Measurements from ENCODE around the gene DLX5.

The DLX5 gene

GRCh38 chr7:96996958-96997511 is 27.6 kb downstream of the DLX5 start:
- no peak overlapping the region for H3K4me3 ChIP-seq (ENCODE audit: low read length)
- no peak for TF ChIP-seq CTCF (conservative IDR thresholded peaks at IDR 0.05; ENCODE audit: low read depth, low read length)
- no peak for DNase-seq (ENCODE audit: low read depth)

GRCh38 chr7:96996111-96996957 is 28.3 kb downstream of the DLX5 start:
- no peak for DNase-seq (ENCODE audit: low read depth)
- no peak overlapping the region for H3K4me3 ChIP-seq (ENCODE audit: low read length)
- no peak for TF ChIP-seq CTCF (conservative IDR thresholded peaks at IDR 0.05; ENCODE audit: low read depth, low read length)

GRCh38 chr7:96995406-96996110 is 29.1 kb downstream of the DLX5 start:
- DNase-seq (ENCODE audit: low read depth) = no peak
- TF ChIP-seq CTCF (conservative IDR thresholded peaks at IDR 0.05; ENCODE audit: low read depth, low read length) = no peak
- no peak overlapping the region for H3K4me3 ChIP-seq (ENCODE audit: low read length)

- H3K4me3 ChIP-seq (ENCODE audit: low read length) = no peak overlapping the region
- no peak for DNase-seq (ENCODE audit: low read depth)
- no peak for TF ChIP-seq CTCF (conservative IDR thresholded peaks at IDR 0.05; ENCODE audit: low read depth, low read length)
These were observed 30.7 kb downstream of the DLX5 start for GRCh38 chr7:96993980-96994379.

GRCh38 chr7:96993094-96993865 is 31.4 kb downstream of the DLX5 start:
- TF ChIP-seq CTCF (conservative IDR thresholded peaks at IDR 0.05; ENCODE audit: low read depth, low read length) = no peak
- no peak for DNase-seq (ENCODE audit: low read depth)
- no peak overlapping the region for H3K4me3 ChIP-seq (ENCODE audit: low read length)

- DNase-seq (ENCODE audit: low read depth) = no peak
- no peak for TF ChIP-seq CTCF (conservative IDR thresholded peaks at IDR 0.05; ENCODE audit: low read depth, low read length)
- no peak overlapping the region for H3K4me3 ChIP-seq (ENCODE audit: low read length)
These were observed 32.2 kb downstream of the DLX5 start for GRCh38 chr7:96992192-96993005.

All from retinal pigment epithelial cell (primary cell).